Subcutaneous adipose tissue (tissue), 4 donors: ENCODE data around the gene AVPR2. TPM values are rescaled to one million over a fixed set of nuclear protein-coding genes. Genes with fewer than 3 reads are reported as not detected.

Experiments
- total RNA-seq, 4 donors: library from RNA; depleted of rRNA; stranded (reverse); fragments of >200 nt; gene quantifications; one replicate each; pipeline ENCODE4 v1.1.0, GENCODE V29; 2016
- TF ChIP-seq, protein P1 (sequence below): fragments of 450-650 bp; IDR thresholded peaks from one replicate; pipeline ENCODE4 v1.5.1; 2016; ENCODE audit warnings: low read depth, mild to moderate bottlenecking, control low read depth, antibody characterized with exemption, moderate library complexity

AVPR2 gene
- total RNA-seq, 4 donors from 2014 or later = 3.4 to 13.9 (median 5.7) TPM

DNA sequence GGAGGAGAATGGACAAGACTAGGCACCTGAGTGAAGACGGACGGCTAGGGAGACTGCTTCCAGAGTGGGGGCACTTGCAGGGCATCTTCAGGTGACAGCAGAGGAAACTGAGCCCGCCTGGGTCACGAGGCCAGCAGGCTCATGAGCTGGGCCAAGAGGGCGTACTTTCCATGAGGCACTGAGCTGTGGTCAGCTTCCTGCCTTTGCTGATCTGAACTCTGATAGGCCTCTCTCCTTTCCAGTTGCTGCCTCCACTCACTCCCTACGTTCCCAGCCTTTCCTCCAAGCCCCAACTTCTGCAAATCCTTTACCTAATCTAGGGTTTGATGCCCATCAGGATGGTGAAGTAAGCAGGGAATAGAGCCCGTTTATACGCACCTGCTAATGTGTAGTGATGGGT lies 17.1 kb upstream of the AVPR2 start:
- TF ChIP-seq, protein P1, sequence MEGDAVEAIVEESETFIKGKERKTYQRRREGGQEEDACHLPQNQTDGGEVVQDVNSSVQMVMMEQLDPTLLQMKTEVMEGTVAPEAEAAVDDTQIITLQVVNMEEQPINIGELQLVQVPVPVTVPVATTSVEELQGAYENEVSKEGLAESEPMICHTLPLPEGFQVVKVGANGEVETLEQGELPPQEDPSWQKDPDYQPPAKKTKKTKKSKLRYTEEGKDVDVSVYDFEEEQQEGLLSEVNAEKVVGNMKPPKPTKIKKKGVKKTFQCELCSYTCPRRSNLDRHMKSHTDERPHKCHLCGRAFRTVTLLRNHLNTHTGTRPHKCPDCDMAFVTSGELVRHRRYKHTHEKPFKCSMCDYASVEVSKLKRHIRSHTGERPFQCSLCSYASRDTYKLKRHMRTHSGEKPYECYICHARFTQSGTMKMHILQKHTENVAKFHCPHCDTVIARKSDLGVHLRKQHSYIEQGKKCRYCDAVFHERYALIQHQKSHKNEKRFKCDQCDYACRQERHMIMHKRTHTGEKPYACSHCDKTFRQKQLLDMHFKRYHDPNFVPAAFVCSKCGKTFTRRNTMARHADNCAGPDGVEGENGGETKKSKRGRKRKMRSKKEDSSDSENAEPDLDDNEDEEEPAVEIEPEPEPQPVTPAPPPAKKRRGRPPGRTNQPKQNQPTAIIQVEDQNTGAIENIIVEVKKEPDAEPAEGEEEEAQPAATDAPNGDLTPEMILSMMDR = no peak

DNA sequence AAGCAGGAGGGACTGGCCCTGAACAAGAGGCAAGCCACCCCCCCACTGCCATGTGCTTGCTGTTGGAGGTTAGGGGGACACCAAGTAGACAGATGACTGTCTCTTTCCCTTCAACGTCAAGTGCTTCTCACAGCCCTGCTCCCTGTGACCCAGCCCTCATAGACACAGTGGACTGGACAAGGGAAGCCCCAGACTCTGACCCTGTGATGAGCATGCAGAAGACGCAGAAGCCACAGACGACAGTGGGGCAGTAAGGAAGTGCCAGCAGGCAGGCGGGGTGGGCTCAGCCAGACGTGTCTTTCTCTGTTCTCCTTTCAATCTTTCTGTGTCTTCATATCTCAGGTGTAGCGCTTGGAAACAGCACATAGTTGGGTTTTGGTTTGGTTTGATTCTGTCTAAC lies 16.1 kb upstream of the AVPR2 start:
- TF ChIP-seq, protein P1 = no peak

DNA sequence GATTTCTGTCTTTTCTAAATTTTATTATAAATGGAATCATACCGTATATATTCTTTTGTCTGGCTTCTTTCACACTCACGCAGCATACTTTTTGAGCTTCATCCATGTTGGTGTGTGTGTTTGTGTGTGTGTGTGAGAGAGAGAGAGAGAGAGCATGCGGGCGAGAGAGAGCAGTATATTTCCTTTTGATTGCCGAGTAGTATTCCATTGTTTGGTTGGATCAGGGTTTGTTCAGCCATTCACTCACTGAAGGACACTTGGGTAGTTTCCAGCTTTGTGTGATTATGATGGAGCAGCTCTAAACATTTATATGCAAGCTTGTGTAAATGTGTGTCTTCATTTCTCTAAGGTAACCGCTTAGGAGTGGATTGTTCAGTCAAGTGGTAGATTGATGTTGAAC lies 15.3 kb upstream of the AVPR2 start:
- TF ChIP-seq, protein P1 = no peak

GRCh38 chrX:153897899-153898298 lies 6.6 kb upstream of the AVPR2 start:
- TF ChIP-seq, protein P1 = no peak

DNA sequence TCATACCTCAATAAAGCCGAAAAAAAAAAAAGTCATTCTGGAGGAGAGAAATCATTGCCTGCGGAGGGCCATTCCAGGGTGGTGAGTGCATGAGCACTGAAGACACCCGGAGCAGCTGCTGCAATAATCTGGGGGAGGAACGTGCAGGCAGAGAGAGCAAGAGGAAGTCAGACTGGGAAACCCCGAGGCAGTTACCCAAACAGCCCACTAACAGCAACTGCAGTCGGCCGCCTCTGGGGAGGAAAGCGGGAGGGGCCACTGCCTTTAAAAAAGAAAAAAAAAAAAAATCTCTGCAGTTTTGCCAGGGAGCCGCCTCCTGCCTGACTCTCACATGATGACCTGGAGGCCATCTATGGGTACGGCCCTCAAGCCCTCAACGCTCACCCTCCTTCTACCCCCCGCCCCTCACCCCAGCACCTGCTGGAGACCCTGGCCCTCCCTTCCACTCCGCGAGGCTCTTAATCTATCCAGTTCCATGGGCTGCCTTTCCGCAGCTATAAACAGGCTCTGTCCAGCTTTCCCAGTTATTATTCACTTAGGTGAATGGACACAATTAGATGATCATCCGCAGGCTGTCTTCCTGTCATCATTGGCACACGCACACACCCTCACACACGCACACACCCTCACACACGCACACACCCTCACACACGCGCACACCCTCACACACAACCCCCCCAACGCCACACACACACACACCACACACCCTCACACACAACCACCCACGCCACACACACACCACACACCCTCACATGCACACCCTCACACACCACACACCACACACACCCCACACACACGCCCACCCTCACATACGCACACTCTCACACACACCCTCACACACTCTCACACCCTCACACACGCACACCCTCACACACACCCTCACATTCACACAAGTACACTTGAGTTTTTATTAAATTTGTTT lies 3.4 kb upstream of the AVPR2 start:
- TF ChIP-seq, protein P1 = no peak

- TF ChIP-seq, protein P1 = no peak
These were observed 2.7 kb upstream of the AVPR2 start for GRCh38 chrX:153901753-153902140.

- TF ChIP-seq, protein P1 = no peak
These were observed 2.1 kb upstream of the AVPR2 start for GRCh38 chrX:153902385-153902784.
